HG03432 (cell line): ENCODE data around the gene SCGB1C2.
"Not testable (repeated sequence)": the region's sequence is repeated elsewhere in the genome, so short reads cannot be mapped to it uniquely, and the experiment has no call there.

ENCODE experiments used
- ATAC-seq: cut with Tn5 transposase; IDR thresholded peaks from one replicate; pipeline ENCODE4 v1.9.1; 2021; ENCODE audit warnings: mild to moderate bottlenecking, moderate library complexity; ENCODE audit not compliant: unreplicated experiment

Gene SCGB1C2

DNA sequence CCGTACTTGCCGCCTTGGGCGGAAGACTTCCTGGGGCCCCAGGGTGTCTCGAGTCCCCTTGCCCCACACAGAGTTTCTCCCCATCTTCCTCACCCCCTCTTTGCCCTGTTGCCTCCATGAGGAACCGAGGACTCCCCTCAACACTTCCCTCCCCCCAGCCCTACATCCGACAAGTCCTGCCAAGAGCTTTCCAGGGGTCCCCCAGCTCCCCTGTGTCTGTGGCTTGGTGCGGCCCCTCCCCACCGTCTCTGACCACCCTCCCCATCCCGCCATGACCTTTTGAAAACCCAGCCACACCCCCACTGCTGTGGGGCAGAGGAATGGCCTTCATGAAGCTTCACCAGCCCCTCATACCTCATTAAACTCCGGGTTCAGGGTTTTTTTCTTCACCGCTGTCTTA is 11.4 kb downstream of the SCGB1C2 start:
- no peak for ATAC-seq

- ATAC-seq, result no peak
Observed at GRCh38 chr17:149231-149630, 11.9 kb downstream of the SCGB1C2 start.

GRCh38 chr17:149897-150584 is 12.7 kb downstream of the SCGB1C2 start:
- ATAC-seq, result no peak

GRCh38 chr17:151004-151403 is 13.6 kb downstream of the SCGB1C2 start:
- ATAC-seq, result no peak

GRCh38 chr17:151886-152859 is 14.8 kb downstream of the SCGB1C2 start:
- no peak for ATAC-seq

DNA sequence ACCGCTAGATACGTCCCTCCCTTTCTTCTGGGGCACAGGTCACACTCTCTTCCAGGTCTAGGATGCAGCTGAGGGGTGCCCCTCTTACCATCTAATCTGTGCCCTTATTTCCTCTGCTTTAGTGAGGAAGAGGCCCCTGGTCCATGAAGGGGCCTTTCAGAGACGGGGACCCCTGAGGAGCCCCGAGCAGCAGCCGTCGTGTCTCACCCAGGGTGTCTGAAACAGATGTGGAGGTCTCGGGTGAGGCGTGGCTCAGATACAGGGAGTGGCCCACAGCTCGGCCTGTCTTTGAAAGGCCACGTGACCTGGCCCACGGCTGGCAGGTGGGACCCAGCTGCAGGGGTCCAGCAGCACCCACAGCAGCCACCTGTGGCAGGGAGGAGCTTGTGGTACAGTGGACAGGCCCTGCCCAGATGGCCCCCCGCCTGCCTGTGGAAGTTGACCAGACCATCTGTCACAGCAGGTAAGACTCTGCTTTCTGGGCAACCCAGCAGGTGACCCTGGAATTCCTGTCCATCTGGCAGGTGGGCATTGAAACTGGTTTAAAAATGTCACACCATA is 15.6 kb downstream of the SCGB1C2 start:
- no peak for ATAC-seq

- no peak for ATAC-seq
Observed at GRCh38 chr17:153851-154250, 16.5 kb downstream of the SCGB1C2 start.

DNA sequence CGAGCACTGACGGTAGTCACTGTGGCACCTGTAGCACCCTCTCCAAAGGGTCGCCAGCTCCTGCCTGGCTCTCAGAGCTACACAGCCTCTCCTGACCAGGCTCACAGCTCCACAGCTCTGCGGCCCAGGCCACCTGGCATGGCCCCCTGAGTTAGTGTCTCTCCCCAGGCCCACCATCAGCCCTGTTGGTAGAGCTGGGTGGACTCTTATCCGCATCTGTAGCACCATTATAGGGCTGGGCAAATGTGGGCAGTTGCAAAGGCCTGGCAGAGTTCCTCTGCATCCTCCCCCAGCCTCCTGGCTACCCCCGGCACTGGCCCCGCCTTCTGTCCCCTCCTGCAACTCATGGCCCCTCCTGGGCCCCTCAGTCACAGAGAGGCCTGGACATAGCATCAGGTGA is 18.2 kb downstream of the SCGB1C2 start:
- no peak for ATAC-seq

- no peak for ATAC-seq
Observed at GRCh38 chr17:156094-156621, 18.8 kb downstream of the SCGB1C2 start.

GRCh38 chr17:156946-157345 is 19.6 kb downstream of the SCGB1C2 start:
- no peak for ATAC-seq

DNA sequence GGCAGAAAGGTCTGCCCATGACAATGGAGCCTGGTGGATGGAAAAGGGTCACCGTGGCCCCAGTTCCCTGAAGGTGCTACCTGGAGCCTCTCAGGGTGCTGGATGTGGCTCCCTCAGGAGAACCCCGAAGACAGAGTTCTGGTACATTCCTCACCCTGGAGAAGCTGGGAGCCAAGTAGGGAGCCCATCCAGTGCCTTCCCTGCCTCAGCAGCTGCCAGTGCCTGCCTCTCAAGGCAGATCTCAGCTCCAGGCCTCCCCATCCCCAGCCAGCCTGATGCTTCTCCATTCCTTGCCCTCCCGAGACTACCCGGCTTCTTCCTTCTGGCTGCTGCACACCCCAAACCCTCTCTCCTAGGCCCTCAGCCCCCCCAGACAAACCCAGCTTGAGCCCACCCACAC is 20.5 kb downstream of the SCGB1C2 start:
- ATAC-seq, result no peak

DNA sequence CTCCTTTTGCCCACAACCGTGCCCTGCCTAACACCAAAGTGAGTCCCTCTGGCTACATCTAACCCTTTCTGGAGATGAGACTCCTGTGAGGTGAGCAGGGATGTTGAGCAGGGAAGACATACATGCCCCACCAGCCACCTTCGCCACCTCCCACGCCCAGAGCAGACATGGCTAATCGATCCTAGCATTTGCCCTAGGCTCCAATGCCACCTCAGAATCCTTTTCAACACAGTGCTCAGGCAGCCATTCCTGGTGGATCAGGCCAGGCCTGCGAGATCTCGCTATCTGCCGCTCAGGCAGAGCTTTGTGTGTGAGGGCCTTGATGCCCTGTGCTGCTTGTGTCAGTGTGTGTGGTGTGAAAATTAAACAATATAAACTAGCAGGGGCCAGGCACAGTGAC is 21.0 kb downstream of the SCGB1C2 start:
- ATAC-seq, result no peak

DNA sequence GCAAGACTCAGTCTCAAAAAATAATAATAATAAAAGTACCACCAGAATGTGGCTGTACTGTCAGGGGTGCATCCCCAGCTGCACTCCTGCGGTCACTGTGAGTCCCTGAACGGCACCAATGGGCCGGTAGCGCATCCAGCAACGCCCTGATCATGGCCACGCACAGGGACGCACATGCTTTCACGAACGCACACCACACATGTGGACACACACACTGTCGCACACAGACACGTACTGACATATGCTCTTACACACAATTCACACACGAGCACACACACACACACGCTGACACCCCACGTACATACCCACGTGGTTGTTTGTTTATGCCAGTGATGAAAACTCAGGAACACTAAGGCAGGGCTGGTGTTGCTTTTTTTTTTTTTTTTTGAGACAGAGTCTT is 22.2 kb downstream of the SCGB1C2 start:
- ATAC-seq, result no peak

DNA sequence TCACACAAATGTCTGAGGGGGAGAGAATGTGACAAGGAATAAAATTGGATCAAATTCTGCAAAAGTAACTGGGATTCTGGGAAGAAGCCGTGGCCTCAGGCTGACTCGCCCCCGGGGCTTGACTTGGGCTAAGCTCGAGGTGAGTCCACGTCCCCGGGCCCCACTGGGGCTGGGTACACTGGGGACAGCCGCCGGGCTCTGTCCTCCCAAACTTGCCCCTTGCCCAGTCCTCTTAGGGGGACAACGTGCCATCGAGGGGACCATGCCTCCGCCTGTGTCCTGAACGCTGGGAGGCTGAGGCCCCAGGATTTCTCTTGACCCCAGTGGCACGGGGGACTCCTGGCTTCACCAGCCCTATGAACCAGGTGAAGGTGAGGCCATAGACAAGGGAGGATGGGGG is 23.0 kb downstream of the SCGB1C2 start:
- no peak for ATAC-seq

DNA sequence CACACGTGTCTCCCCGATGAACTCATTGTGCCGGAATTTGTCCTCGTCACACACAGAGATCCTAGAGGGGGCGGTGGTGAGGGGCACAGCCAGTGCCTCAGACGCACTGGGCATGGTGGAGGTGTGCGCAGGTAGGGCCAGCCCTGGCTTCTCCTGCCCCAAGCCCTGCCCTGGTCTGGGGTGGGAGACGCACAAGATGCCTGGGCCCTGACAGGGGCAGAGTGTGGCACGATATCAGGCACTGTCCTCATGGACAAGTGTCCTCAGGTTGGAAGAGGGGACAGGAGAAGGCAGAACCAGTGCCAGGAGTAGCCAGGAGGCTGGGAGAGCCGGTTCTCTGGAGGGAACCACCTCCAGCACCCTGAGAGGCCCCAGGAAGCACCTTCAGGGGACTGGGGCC is 24.1 kb downstream of the SCGB1C2 start:
- ATAC-seq, result no peak

- no peak for ATAC-seq
Observed at GRCh38 chr17:162689-163088, 25.3 kb downstream of the SCGB1C2 start.

- ATAC-seq, result no peak
Observed at GRCh38 chr17:163514-164098, 26.2 kb downstream of the SCGB1C2 start.

- no peak for ATAC-seq
Observed at GRCh38 chr17:164303-165235, 27.2 kb downstream of the SCGB1C2 start.

DNA sequence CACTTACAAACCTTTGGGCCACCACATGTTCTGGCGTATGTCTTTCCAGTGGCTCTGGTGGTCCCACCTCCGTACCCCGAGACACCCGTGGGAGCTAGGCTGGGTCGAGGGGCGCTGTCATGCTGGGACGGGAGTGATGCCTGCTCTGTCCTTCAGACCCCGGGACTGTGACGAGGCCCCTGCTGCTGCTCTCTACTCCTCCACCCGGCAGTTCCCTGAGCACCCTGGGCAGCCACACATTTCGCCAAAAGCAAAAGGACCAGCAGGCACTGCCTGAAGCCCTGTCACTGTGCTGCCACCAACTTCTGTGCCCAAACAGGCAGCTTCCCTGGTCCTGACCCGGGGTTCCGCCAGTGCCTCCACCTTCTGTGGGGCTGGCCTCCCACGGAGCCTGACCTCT is 28.6 kb downstream of the SCGB1C2 start:
- no peak for ATAC-seq

- ATAC-seq, result not testable (repeated sequence)
Observed at GRCh38 chr17:168614-169013, 31.2 kb downstream of the SCGB1C2 start.
